ENCODE measurements around the gene KLF5. TPM values are rescaled to one million over a fixed set of nuclear protein-coding genes. Genes with fewer than 3 reads are reported as not detected.

The KLF5 gene
- total and polyA plus RNA-seq, 2 experiments from 2014 or later = 1.5 to 1.8 TPM

DNA sequence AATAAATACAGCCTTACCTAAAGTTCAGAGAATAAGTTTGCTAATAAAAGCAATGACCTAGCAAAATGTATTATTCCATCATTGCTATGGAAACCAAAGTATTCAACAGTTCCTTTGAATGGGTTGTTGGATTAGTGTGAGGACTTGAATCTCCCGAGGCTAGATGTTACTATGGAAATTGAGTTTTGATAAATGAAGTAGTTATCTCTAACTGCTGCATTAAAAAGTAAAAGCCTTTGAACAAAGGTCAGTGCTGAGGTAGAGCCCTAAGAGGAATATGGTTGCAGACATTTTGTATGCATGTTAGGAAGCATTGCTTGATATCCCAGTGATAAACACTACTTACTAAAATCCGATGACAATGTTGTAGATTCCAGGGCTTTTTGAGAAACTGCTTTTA, 6.2 kb downstream of the KLF5 start:
- H3K4me1 ChIP-seq (ENCODE audit: insufficient read depth) = peaks cover 44% of the 10 kb centered on the region
- no peaks in the 10 kb centered on the region for H3F3A ChIP-seq (replicated peaks; ENCODE audit: low read depth)
- Mint-ChIP-seq H3K27me3 (ENCODE audit: insufficient read depth, low read depth, poor library complexity) (peaks cover 27% of the 10 kb centered on the region), H3K9me3 (no peaks in the 10 kb centered on the region), H3K27ac (no peak overlapping the region), H3K4me1 (peaks cover 48% of the 10 kb centered on the region), H3K4me3 (no peak overlapping the region), H3K36me3 (ENCODE audit: low read depth) (peaks cover 4% of the 10 kb centered on the region; the same call in 2 of the 3 replicates)
- no peaks in the 10 kb centered on the region for H4K20me1 ChIP-seq (replicated peaks; ENCODE audit: insufficient read depth)
- H3K27ac ChIP-seq (ENCODE audit: low read depth) = no peak overlapping the region
- no peak for DNase-seq (ENCODE audit: low spot score)
- ATAC-seq = no peak
- no peak overlapping the region for H3K4me2 ChIP-seq
- no peak overlapping the region for H3K4me3 ChIP-seq
- H2AFZ ChIP-seq = no peak overlapping the region
- H3K9me2 ChIP-seq (ENCODE audit: insufficient read depth) = no peaks in the 10 kb centered on the region
- peaks cover 39% of the 10 kb centered on the region for H3K27me3 ChIP-seq (ENCODE audit: insufficient read depth)
- TF ChIP-seq NANOG (IDR thresholded peaks at IDR 0.05; ENCODE audit: borderline replicate concordance) (no peak), ZNF462 (CRISPR knock-in tag; IDR thresholded peaks at IDR 0.05) (no peak), STAT1 (IDR thresholded peaks at IDR 0.05; ENCODE audit: unreplicated experiment) (no peak), EZH2 (IDR thresholded peaks at IDR 0.05; ENCODE audit: low read depth, unreplicated experiment) (no peak), ZNF114 (CRISPR knock-in tag; IDR thresholded peaks at IDR 0.05) (no peak), ZNF331 (CRISPR knock-in tag; IDR thresholded peaks at IDR 0.05; ENCODE audit: low read depth) (no peak), CREB1 (CRISPR knock-in tag; IDR thresholded peaks at IDR 0.05; ENCODE audit: low read depth) (no peak), EZH2phosphoT487 (IDR thresholded peaks at IDR 0.05; ENCODE audit: unreplicated experiment) (no peak), JUNB (IDR thresholded peaks at IDR 0.05; ENCODE audit: unreplicated experiment) (no peak), ETS1 (IDR thresholded peaks at IDR 0.05) (no peak), POLR2AphosphoS5 (IDR thresholded peaks at IDR 0.05; ENCODE audit: low read depth) (no peak)
- TF ChIP-seq, protein P1, sequence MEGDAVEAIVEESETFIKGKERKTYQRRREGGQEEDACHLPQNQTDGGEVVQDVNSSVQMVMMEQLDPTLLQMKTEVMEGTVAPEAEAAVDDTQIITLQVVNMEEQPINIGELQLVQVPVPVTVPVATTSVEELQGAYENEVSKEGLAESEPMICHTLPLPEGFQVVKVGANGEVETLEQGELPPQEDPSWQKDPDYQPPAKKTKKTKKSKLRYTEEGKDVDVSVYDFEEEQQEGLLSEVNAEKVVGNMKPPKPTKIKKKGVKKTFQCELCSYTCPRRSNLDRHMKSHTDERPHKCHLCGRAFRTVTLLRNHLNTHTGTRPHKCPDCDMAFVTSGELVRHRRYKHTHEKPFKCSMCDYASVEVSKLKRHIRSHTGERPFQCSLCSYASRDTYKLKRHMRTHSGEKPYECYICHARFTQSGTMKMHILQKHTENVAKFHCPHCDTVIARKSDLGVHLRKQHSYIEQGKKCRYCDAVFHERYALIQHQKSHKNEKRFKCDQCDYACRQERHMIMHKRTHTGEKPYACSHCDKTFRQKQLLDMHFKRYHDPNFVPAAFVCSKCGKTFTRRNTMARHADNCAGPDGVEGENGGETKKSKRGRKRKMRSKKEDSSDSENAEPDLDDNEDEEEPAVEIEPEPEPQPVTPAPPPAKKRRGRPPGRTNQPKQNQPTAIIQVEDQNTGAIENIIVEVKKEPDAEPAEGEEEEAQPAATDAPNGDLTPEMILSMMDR (conservative IDR thresholded peaks at IDR 0.05; ENCODE audit: low read depth in 2 of 2) = no peak
- TF ChIP-seq, protein P2, sequence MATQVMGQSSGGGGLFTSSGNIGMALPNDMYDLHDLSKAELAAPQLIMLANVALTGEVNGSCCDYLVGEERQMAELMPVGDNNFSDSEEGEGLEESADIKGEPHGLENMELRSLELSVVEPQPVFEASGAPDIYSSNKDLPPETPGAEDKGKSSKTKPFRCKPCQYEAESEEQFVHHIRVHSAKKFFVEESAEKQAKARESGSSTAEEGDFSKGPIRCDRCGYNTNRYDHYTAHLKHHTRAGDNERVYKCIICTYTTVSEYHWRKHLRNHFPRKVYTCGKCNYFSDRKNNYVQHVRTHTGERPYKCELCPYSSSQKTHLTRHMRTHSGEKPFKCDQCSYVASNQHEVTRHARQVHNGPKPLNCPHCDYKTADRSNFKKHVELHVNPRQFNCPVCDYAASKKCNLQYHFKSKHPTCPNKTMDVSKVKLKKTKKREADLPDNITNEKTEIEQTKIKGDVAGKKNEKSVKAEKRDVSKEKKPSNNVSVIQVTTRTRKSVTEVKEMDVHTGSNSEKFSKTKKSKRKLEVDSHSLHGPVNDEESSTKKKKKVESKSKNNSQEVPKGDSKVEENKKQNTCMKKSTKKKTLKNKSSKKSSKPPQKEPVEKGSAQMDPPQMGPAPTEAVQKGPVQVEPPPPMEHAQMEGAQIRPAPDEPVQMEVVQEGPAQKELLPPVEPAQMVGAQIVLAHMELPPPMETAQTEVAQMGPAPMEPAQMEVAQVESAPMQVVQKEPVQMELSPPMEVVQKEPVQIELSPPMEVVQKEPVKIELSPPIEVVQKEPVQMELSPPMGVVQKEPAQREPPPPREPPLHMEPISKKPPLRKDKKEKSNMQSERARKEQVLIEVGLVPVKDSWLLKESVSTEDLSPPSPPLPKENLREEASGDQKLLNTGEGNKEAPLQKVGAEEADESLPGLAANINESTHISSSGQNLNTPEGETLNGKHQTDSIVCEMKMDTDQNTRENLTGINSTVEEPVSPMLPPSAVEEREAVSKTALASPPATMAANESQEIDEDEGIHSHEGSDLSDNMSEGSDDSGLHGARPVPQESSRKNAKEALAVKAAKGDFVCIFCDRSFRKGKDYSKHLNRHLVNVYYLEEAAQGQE (IDR thresholded peaks at IDR 0.05; ENCODE audit: unreplicated experiment) = no peak
- H3K36me3 ChIP-seq (ENCODE audit: insufficient read depth) = no peaks in the 10 kb centered on the region
- H3K79me2 ChIP-seq (replicated peaks; ENCODE audit: insufficient read depth) = no peaks in the 10 kb centered on the region
